GM12892 (cell line): Measurements from ENCODE around the gene S100A7.

Experiments used
- POLR2A ChIP-seq: IDR thresholded peaks from 2 replicates; pipeline ENCODE4 v1.6.1; 2011; ENCODE audit warnings: low read depth, low read length, control low read depth
- POLR2AphosphoS5 ChIP-seq: IDR thresholded peaks from 2 replicates; pipeline ENCODE4 v1.6.1; 2011; ENCODE audit warnings: low read depth, low read length, control low read depth

DNA sequence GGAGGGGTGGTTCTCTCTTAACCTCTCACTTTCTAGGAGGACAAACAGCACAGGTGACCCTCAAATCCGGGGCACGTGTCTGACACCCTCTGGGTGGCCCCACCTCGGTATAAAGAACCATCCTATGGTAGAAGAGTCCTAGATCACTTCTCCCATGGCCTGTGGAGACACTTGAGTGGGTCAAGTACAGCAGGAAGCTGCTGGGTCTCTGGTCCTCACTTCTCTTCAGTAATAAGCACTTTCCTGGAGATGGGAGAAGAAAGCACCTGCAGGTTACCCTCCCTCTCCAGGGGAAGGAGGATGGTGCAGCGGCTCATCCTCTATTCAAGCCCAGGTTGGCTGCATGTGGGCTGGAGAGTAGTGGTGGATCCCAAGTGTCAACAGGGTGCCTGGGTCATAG is 17.0 kb downstream of the S100A7 start:
- TF ChIP-seq POLR2A = no peak
- no peak for TF ChIP-seq POLR2AphosphoS5
